GM19455 (cell line): ENCODE measurements around the gene C11orf21.

Experiments used
- ATAC-seq: cut with Tn5 transposase; IDR thresholded peaks from one replicate; pipeline ENCODE4 v1.9.1; 2021; ENCODE audit not compliant: unreplicated experiment

C11orf21 gene

DNA sequence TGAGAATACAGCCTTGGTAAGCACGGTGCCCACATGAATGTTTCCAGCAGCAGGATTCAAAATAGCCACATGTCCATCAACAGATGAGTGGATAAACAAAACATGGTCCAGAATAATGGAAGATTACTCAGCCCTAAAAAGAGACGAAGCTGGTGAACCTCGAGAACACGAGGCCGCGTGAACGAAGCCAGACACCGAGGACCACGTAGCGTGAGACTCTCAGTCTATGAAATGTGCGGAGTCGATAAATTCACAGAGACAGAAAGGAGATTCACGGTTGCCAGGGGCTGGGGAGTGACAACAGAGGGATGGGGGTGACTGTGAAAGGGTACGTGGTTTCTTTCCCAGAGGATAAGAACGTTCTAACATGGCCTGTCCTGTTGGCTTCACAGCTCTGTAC is 28.4 kb downstream of the C11orf21 start:
- no peak for ATAC-seq

DNA sequence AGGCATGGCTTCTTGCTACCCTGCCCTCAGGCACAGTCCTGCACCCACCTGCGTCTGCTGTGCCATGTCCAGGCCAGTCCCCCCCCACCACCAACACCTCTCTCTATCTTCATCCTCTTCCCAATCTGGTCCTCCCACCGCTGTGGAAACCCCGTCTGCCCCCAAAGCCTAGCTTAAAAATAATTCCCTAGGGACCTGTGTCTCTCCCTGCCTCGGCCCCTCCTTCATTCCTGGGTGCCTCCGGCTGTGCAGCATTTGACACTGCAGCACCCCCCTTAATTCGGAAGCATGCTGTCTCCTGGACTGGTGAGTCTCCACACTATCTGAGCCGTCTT is 28.8 kb downstream of the C11orf21 start:
- ATAC-seq: no peak

DNA sequence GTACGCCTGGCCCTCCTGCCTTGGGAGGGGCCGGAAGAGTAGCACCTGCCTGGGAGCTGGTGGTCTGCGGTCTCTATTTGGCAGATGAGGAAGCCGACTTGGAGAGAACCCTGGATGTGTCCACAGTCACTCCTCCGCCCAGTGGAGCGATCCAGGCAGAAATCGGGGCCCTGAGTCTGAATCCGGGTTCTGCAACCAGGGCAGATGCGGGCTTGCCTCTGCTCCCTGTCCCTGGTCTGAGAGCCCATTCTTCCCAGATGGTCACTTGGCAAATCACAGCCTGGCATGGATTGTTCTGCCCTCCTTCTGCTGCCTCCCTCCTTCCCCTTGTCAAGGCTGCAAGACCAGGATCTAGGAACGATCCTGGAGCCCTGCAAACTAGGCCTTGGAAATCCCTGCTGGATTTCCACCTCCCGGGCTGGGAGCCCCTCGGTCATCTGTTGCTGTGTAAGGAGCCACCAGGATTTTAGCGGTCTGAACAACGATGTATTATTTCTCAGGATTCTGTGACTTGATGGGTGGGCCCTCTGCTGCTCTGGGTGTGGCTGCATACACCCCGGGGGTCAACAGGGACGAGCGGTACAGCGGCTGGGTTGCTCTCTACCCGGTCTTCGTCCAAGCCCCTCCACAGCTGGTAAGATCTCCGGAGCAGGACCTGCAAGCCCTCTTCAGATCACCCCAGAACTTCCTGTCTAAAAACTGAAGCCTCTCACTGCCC is 29.3 kb downstream of the C11orf21 start:
- no peak for ATAC-seq

DNA sequence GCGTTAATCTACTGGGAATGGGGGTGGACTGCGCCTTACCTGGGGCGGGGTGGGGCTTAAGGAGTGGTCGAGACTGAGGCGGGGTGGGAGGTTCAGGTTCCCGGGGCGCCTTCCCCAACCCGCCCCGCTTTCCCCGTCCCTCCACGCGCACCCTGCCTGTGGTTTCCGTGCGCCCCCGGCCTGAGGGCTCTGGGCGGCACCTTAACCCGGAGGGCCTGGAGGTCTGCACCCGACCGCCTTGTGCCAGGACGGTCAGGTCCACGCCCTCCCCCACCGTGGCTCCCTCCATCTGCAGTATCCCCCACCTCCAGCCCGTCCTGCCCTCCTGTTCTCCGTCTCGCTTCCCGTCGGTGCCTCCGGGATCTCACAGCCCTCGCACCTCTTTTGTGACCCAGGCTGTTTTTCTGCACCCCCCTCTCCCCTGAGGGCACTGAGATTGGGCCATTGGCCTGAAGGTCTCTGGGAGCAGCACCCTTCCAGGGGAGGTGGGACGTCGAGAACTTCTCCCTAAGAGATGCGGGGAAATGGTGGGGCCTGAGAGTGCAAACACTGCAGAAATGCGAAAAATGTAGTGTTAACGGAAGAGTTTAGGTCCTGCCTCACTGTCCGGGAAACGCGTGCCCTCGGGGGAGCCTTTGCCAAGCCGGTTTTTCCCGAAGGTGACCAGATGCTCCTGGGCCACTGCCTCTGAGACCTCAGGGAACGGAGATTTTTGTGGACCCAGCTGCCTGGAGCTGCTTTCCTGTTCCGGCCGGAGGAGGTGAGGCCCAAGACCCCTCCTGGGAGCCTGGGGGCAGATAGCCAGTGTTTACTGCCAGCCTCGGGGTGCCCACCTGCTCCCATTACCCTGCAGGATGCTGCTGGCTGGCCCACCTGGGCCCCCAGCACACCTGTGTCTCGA is 30.1 kb downstream of the C11orf21 start:
- no peak for ATAC-seq

DNA sequence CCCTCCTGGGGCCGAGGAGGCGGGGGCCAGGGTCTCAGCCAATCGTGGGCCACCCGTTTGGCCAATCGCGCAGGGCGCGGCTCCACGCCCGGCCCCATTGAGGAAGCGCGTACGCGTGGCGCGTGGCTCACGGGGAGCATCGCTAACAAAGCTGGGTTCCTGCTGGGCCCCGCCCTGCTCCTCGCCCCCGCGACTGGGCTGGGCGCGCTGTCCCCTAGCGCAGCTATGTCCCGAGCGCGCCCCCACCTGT is 30.7 kb downstream of the C11orf21 start:
- no peak for ATAC-seq

DNA sequence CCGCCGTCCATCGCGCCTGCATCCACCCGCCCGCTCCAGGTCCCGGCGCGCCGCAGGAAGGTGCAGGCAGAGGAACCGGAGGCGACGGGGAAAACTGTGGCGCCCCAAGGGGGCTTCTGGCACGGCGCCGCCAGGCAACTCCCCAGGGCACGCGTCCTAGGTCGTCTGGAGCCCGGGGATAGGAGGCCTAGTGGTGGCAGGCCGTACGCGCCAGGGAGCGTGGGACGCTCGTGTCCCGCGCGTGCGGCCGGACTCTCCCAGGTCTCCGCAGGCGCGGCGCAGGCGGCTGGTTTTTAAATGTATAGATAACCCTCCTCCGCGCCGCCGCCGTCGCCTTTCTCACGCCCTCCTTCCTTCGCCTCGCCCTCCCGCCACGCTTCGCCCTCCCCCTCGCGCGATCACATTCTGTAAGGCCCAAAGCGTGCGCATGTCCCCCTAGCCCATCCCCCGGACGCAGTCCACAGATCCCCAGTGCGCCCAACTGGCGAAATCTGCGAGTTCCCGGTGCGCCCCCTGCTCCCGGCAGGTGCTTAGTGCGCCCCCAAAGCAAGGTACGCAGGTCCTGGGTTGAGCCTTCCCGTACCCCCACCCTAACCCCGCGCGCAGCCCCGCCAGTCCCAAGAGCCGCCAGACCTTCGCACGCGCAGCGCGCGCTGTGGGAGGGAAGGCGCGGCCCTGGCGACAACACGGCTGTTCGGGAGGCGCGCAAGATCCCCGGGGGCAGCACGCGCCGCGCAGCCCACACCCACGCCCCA is 31.2 kb downstream of the C11orf21 start, which contains the start of gene ASCL2:
TSS of gene ASCL2 (minus strand) at position 267 of the 755 bp plus-strand sequence. CDS start at position 11, 256 bp downstream.
- ATAC-seq: no peak

DNA sequence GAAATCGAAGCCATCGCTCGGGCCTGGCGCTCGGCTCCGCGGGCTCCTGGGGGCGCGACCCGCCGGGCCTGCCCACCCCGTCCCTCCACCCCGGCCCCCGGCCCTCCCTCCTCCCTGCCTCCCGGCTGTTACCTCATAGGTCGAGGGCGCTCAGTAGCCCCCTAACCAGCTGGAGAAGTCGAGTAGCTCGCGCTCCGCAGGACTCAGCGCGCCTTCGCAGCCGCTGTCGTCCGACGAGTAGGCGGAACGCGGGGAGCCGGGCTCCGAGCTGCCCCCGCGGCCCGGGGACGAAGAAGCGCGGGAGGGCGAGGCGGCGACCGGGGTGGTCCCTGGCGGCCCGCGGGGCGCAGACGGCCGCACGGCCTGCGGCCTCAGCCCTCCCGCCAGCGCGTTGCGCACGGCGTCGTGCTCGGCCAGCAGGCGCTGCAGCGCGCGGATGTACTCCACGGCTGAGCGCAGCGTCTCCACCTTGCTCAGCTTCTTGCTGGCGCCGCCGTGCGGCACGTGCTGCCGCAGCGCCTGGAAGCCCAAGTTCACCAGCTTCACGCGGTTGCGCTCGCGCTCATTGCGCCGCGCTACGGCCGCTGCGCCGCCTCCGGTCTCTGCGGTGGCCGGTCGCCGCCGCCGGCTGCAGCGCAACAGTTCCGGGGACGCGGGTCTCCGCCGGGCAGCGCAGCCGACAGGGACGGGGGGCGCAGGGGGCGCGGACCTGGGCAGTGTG is 32.0 kb downstream of the C11orf21 start:
- no peak for ATAC-seq

DNA sequence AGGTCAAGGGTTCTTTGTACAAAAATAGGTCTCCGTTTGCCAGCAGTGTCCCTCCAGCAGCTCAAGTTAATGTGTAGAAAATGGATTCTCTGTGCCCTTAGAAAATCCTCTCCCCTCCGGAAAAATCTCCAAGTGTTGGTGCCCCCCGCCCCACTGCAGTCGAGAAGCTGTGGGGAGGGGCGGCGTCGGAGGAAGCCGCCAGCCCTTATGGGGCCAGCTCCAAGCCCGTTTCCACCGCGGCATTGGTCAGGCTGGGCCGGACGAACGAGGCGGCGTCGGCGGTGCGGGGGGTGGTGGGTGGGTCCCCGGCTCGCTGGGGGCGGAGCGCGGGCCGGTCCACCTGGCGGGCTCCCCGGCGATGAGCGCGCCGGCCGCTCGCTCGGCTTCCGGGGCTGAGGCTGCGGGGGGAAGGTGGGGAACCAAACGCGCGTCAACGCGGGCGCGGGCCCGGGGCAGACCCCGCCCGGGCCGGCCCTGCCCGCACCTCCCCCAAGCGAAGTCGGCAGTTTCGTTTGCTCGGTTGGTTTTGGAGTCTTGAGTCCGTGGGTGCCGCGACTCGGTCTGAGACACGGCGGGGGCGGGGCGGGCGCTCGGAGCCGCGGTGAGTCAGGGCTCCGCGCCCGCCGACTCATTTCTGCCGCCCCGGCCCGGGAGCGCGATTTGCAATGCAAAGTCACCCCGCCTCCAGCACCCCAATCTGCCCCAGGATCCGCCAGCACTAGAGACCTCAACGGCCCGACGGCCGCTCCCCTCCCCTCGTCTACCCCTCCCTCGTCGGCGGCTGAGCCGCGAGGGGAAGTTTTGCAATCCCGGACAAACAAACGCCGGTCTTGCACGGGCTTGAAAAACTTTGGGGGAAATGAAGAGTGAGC is 32.8 kb downstream of the C11orf21 start:
- ATAC-seq: no peak

DNA sequence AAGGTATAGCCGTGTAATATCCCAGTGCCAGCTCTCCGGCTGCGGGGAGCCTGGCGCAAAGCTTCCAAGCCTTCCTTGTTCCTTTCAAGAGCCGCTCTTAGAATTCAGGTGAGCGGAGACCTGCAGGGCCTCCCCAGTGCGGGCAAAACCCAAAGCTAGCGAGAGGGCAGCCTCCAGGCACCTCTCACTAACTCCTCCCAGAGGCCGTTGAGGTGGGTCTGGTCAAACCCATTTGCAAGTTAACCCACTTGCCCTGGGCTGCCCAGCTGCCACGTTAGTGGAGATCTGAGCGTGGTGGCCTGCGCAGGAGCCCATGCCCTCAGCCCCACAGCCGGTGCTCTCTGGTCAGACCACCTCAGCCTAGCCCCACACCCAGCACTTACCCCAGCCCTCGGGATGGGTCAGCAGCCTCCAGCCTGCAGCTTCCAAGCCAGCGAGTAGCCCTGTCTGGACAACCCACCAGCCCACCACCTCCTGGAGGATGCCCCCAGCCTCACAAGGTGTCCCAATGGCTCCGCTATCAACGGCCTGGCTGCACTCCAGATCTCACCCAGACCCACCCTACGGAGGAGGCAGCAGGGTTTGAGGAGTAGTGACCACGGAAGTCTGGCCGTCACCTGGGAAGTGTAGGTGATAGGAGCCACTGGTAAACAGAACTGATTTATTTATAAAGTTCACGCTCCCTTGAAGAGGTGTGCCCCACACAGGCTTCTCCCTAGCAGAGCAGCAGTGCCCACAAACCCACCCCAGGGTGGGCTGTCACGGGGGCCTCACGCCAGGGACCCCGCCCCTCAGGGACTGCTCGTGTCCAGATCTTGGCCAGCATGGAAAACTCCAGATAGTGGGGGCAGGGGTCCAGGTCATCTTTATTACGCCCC is 33.6 kb downstream of the C11orf21 start:
- ATAC-seq: no peak

DNA sequence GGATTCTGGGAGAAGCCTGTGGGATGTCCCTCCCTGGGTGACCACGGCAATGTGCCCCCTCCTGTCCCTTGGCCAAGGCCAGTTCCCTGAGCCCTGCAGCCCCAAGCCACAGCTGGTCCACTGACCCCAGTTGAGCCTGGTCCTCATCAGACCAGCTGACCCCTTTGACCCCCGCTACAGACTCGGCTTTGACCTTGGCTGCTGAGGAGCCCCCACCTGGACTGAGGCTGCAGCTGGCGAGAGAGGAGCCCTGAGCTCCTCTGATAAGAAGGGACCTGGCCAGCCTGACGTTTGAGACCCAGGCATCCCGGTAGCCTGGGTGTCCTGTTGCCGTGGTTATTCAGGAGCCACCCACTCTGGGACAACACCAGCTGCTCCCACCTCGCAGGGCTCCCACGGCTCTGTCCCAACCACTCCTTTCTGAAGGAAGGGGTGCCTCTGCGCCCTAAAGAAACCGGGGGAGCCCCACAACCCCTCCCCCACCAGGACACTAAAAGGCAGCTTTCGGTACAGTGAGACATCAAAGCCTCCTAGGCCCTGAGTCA is 34.3 kb downstream of the C11orf21 start:
- no peak for ATAC-seq

DNA sequence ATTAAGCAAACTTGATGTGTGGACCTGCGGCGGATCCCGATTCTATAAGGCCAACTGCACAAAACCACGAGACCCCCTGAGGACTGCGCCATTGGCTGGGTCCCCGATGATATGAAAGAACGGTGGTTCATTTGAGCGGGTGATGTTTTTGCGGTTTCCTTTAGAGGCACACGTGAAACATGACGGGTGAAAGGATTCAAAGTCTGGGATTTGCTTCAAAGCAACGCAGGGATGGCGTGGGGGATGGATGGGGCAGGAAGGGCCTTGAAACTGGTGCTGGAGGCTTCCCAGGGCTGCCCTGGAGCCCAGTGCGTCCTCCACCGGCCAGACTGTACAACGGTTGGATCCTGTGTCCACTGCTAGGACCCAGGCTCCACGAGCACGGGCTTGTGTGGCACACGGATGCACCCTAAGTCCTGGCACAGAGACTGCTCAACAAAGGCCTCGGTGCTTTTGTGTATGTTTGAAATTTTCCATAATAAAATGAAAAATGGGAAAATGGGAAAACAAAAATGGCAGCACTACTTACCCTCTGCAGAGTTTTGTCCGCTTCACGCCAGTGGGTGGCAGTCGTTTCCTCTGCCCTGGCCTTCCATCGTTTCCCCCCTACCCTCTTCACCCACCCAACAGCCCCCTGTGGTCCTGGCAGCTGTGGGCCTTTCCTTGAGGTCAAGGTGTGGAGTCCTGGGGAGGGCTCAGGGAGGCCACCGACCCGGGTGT is 35.0 kb downstream of the C11orf21 start:
- ATAC-seq: no peak

DNA sequence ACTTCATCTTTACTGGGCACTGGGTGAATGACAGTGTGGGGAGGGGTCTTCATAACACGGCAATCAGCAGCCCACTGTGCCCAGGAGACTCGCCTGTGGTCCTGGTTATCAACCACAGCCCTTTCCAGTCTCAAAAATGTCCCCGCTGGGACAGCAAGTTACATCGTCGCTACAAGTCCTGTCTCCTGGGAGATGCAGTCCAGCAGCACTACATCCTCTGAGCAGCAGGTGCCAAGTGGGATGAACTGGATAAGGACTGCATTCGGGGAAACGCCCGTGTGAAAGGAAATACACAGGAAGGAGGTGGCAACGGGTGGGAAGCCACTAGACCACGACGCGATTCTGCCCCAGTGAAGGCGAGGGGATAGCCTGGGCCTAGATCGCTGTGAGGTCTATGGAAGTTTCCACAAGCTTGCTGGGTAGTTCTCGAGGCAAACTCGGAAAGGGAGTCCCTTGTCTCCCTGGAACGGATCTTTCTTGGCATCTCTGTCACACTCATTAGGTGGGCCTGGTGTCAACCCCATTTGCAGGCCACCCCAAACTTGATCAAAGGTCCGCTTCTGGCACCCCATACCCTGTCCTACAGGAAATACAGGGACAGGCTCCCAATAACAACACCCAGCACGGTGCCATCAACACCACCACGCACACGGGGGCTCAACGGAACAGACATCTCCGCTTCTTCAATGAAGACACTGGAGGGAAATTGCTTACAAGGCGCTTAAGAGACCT is 35.7 kb downstream of the C11orf21 start:
- no peak for ATAC-seq

DNA sequence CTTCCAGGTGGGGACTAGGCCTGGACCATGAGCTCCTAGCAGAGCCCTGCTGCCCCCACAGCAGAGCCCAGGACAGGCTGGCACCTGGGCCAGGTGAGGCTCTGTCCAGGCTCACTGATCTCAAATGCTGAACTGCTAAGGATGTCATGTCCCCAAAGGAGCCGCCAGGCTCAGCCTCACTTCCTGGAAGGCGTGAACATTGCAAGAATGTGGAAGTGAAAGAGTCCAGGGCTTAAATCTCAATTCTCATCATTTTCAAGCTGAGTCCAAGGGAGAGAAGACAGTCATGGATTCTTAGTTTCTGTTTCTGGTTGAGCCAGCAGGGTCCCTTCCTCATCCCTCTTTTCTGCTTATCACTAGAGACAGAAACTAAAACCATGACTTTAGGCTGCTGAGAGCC is 36.3 kb downstream of the C11orf21 start:
- ATAC-seq: no peak

DNA sequence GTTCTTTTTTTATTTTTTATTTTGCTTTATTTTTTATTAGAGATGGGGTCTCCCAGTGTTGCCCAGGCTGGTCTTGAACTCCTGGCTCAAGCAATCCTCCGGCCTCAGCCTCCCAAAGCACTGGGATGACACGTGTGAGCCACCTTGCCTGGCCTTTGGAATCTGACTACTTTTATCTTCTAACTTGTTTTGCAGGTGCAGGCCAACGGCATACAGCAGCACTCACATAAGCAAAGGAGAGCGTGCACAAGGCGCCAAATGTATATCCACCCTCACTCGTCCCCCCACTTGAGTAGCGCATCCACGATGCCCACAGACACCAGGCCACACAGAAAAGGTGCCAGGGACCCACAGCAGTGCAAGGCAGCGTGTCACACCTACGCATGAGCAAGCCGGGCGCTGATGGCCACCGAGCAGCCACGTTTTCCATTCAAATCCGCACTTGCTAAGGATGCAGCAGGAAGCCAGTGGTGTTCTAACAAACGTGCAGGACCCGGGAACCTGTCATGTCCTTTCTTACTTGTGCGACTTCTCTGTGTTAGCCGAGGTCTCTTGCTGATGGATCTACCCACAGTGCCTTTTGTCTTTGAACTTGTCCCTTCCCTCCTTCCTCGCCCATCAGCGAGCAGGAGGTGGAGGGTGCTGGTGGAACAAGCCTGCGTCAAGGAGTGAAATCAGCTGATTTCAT is 37.2 kb downstream of the C11orf21 start:
- ATAC-seq: no peak

DNA sequence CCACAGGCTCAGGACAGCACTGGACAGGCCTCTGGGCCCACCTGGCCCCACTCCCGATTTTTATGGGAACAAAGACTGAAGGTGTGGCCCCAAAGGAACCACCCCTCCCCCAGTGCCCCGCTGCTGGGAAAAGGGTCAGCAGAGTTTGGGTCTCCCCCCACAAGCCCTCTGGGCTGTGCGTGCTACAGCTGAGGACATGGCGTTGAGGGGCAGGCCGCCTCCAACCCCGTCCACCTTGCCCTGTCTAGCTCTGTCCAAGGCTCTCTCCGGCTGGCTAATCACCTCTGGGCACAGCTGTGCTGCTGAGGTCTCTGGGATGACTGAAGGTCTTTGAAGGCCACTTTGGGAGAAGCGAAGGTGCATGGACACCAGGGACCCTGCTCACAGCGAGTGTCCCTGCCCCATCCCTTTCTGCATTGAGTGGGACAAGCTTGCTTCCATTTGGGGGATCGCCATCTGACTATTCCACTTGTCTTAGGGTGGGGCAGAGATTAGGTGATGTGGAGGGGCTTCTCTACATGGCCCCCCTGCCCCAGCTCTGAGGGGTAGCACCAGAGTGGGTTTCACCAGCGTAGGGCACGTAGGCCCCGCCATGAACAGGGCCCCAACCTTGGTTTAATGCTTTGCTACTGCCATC is 37.9 kb downstream of the C11orf21 start:
- ATAC-seq: no peak

DNA sequence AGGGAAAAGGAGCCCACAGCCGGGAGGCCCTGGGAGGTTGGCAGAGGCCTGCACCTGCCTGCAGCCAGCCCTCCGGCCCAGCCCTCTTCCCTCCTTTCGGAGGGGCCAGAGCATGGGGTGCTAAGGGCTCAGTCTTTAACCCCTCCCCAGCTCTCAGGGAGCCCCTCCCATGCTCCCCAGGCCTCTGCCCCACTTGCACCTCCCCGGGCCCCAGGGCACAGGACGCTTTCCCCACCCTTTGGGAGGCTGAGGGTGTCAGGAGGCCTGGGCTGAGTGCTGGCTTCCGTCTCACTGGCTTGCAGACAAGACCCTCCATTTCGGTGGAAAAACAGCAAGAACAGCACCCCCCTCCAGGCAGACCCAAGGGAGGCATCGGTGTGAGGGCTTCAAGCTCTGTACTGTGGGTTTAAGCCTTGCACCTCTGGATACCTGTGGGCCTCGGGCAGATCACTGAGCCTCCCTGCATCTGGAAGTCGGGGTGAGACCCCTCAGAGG is 38.6 kb downstream of the C11orf21 start:
- ATAC-seq: no peak
